ENCODE results near the gene GARIN1A. TPM values are rescaled to one million over a fixed set of nuclear protein-coding genes. Genes with fewer than 3 reads are reported as not detected.

The GARIN1A gene
- total RNA-seq, 2 donors from 2014 or later = 0.81 to 2.3 TPM

DNA sequence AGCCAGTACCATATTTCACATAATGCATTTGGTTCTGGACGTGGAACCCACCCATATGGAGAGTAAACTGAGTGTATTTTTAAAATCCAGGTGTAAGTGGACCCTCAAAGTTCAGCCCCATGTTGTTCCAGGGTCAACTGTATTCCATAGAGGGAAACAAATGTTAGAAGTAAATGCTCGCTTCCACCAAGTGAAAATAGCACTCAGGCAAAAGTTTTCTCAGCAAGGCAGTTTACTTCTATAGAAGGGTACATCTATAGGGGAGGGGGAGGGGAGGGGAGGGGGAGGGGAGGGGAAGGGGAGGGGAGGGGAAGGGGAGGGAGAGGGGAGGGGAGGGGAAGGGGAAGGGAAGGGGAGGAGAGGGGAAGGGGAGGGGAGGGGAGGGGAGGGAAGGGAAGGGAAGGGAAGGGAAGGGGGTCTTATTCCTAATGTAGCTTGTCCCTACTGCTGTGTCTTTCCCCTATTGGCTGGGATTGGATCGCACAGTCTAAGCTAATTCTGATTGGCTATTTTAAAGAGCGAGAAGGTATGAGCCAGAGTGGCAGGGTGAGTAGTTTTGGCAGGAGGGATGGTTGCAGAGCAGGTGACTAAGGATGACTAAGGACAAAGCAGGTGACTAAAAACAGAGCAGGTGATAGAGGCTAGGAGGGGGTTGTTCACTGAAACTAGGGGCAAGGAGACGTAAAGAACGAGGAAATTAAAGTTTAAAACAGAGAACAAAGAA lies 29.1 kb downstream of the GARIN1A start:
- TF ChIP-seq, protein P1, sequence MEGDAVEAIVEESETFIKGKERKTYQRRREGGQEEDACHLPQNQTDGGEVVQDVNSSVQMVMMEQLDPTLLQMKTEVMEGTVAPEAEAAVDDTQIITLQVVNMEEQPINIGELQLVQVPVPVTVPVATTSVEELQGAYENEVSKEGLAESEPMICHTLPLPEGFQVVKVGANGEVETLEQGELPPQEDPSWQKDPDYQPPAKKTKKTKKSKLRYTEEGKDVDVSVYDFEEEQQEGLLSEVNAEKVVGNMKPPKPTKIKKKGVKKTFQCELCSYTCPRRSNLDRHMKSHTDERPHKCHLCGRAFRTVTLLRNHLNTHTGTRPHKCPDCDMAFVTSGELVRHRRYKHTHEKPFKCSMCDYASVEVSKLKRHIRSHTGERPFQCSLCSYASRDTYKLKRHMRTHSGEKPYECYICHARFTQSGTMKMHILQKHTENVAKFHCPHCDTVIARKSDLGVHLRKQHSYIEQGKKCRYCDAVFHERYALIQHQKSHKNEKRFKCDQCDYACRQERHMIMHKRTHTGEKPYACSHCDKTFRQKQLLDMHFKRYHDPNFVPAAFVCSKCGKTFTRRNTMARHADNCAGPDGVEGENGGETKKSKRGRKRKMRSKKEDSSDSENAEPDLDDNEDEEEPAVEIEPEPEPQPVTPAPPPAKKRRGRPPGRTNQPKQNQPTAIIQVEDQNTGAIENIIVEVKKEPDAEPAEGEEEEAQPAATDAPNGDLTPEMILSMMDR (IDR thresholded peaks at IDR 0.05) = no peak
- no peak for DNase-seq (ENCODE audit: low spot score)
- H3K36me3 ChIP-seq = no peaks in the 10 kb centered on the region
- peaks cover 0 to 8% of the 10 kb centered on the region in 2 donors for H3K4me1 ChIP-seq (ENCODE audit: control insufficient read depth in 1 of 2, low read depth in 2 of 2)
- H3K27ac ChIP-seq = no peak overlapping the region
- no peak overlapping the region for H3K4me3 ChIP-seq
- H3K9me3 ChIP-seq = no peaks in the 10 kb centered on the region
- peaks cover 4% of the 10 kb centered on the region for H3K27me3 ChIP-seq (replicated peaks; ENCODE audit: insufficient read depth)
- ATAC-seq (ENCODE audit: insufficient number of reproducible peaks, low FRiP score, low read depth) = no peak

DNA sequence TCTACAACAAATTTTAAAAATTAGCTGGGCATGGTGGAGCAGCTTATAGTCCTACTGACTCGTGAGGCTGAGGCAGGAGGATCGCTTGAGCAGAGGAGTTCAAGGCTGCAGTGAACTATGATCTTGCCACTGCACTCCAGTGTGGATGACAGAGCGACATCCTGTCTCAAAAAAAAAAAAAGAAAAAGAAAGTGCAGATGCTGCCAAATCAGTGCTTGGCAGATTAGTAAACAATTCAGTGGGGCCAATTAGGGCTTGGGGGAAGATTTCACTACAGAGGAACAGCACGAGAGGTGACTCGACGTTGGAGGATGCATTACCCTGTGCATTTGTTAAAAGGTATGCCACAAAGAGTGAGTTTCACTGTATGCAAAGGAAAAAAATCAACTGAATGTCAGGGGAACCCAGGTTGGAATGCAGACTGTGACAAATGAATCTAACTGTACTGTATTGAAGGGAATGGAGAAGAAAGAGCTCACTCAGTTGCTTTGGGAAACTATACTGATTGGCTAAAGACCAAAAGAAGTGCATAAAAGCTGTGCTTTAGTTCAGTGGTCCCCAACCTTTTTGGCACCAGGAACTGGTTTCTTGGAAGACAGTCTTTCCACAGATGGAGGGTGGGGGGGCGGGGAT lies 31.6 kb downstream of the GARIN1A start:
- Histone ChIP-seq H3K27ac (no peak overlapping the region), H3K4me1 (ENCODE audit: control insufficient read depth in 1 of 2, low read depth in 2 of 2) (no peaks in the 10 kb centered on the region), H3K9me3 (no peaks in the 10 kb centered on the region), H3K27me3 (replicated peaks; ENCODE audit: insufficient read depth) (peaks cover under 1% of the 10 kb centered on the region), H3K36me3 (no peaks in the 10 kb centered on the region), H3K4me3 (no peak overlapping the region)
- TF ChIP-seq, protein P1 (IDR thresholded peaks at IDR 0.05) = no peak
- no peak for DNase-seq (ENCODE audit: low spot score)
- ATAC-seq (ENCODE audit: insufficient number of reproducible peaks, low FRiP score, low read depth) = no peak

DNA sequence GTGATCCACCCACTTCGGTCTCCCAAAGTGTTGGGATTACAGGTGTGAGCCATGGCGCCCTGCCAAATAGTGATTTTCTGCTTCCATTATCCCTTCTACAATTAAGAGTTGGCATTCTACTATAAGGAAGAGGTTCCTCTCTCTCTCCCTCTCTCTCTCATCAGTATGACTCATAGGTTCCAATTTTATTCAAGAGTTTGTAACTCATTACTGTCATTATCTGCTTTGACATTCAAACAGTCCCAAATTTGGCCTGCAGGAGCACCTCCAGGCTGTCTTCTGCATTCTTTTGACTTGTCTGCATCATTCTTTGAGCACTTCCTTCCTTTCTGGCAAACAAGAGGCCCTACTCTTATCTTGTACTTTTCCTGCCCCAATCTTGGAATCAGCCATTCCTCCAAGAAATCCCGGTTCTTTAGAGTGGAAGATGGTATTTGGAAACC lies 33.8 kb downstream of the GARIN1A start:
- no peak for ATAC-seq (ENCODE audit: insufficient number of reproducible peaks, low FRiP score, low read depth)
- Histone ChIP-seq H3K9me3 (no peaks in the 10 kb centered on the region), H3K4me3 (no peak overlapping the region), H3K4me1 (ENCODE audit: control insufficient read depth in 1 of 2, low read depth in 2 of 2) (no peaks in the 10 kb centered on the region), H3K27me3 (replicated peaks; ENCODE audit: insufficient read depth) (no peaks in the 10 kb centered on the region), H3K36me3 (no peaks in the 10 kb centered on the region), H3K27ac (no peak overlapping the region)
- DNase-seq (ENCODE audit: low spot score) = no peak
- TF ChIP-seq, protein P1 (IDR thresholded peaks at IDR 0.05) = no peak

DNA sequence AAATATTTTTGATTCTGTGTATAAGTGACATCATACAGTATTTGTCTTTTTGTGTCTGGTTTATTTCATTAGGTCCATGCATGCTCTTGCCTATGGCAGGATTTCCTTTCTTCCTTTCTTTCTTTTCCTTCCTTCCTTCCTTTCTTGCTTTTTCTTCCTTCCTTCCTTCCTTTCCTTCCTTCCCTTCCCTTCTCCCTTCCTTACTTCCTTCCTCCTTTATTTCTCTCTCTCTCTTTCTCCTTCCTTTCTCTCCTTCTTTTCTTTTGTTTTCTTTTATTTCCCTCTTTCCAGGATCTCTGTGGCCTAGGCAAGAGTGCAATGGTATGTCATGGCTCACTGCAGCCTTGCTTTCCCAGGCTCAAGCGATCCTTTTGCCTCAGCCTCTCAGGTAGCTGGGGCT lies 35.7 kb downstream of the GARIN1A start:
- H3K4me1 ChIP-seq (ENCODE audit: control insufficient read depth in 1 of 2, low read depth in 2 of 2) = no peaks in the 10 kb centered on the region
- TF ChIP-seq, protein P1 (IDR thresholded peaks at IDR 0.05) = no peak
- no peak overlapping the region for H3K27ac ChIP-seq
- H3K36me3 ChIP-seq = no peaks in the 10 kb centered on the region
- ATAC-seq (ENCODE audit: insufficient number of reproducible peaks, low FRiP score, low read depth) = no peak
- no peak for DNase-seq (ENCODE audit: low spot score)
- H3K4me3 ChIP-seq = no peak overlapping the region
- no peaks in the 10 kb centered on the region for H3K9me3 ChIP-seq
- no peaks in the 10 kb centered on the region for H3K27me3 ChIP-seq (replicated peaks; ENCODE audit: insufficient read depth)

DNA sequence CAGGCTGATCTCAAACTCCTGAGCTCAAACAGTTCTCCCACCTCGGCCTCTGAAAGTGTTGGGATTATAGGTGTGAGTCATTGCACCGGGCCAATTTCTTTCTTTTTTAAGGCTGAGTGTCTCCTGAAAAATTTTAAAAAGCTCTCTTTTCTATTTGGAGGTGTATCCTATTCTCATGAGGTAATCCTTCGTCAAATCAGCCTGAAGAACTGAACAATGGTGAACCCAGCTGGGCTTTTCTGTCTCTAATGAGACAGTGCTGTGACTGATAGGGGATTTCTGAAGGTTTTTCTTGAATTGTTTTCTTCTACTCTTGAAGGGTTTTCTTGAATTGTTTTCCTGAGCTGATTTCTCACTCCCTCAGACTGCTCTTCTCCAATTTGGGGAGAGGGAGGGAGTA lies 36.1 kb downstream of the GARIN1A start:
- H3K4me3 ChIP-seq = no peak overlapping the region
- no peaks in the 10 kb centered on the region for H3K9me3 ChIP-seq
- TF ChIP-seq, protein P1 (IDR thresholded peaks at IDR 0.05) = no peak
- no peak for ATAC-seq (ENCODE audit: insufficient number of reproducible peaks, low FRiP score, low read depth)
- no peak overlapping the region for H3K27ac ChIP-seq
- no peaks in the 10 kb centered on the region for H3K36me3 ChIP-seq
- DNase-seq (ENCODE audit: low spot score) = no peak
- no peaks in the 10 kb centered on the region for H3K4me1 ChIP-seq (ENCODE audit: control insufficient read depth in 1 of 2, low read depth in 2 of 2)
- no peaks in the 10 kb centered on the region for H3K27me3 ChIP-seq (replicated peaks; ENCODE audit: insufficient read depth)
